CD14-positive monocyte (primary cell): ENCODE results near the gene HEMK1. TPM values are rescaled to one million over a fixed set of nuclear protein-coding genes. Genes with fewer than 3 reads are reported as not detected.
A peak's percentile ranks its signal among the peaks of the same experiment; 100 is the strongest.

Experiments
- DNase-seq, 3 donors: peaks; one replicate each; pipeline ENCODE4 v3.0.0-alpha.2; 2011 to 2022
- H2AFZ ChIP-seq: 2 replicates; pipeline ENCODE4 v1.6.0; 2012; ENCODE audit warnings: mild to moderate bottlenecking, low read depth, low read length, inconsistent platforms; ENCODE audit not compliant: insufficient read depth, poor library complexity, severe bottlenecking
- H3K27ac ChIP-seq, 2 donors: 1 replicate in 1 of 2; 2 replicates in 1 of 2; pipeline ENCODE4 v1.5.1; 2012 to 2013; ENCODE audit warnings: low read length in 2 of 2, control low read depth in 1 of 2, inconsistent platforms in 1 of 2, low read depth in 1 of 2, mild to moderate bottlenecking in 1 of 2
- H3K27me3 ChIP-seq, 2 donors: one replicate each; pipeline versions ENCODE4 v1.6.0 to v1.6.1; 2011 to 2013; ENCODE audit warnings: low read length in 2 of 2; ENCODE audit not compliant: control insufficient read depth in 2 of 2, insufficient read depth in 2 of 2
- H3K36me3 ChIP-seq, 2 donors: replicated peaks in 1 of 2; 1 replicate in 1 of 2; 2 replicates in 1 of 2; pipeline versions ENCODE4 v1.5.1 to v1.6.1; 2012 to 2013; ENCODE audit warnings: low read length in 2 of 2, control low read depth in 1 of 2, inconsistent platforms in 1 of 2, mild to moderate bottlenecking in 1 of 2; ENCODE audit not compliant: insufficient read depth in 2 of 2, control insufficient read depth in 1 of 2
- H3K4me1 ChIP-seq, 2 donors: 1 replicate in 1 of 2; 2 replicates in 1 of 2; pipeline versions ENCODE4 v1.5.1 to v1.6.1; 2012 to 2013; ENCODE audit warnings: low read length in 2 of 2, control low read depth in 1 of 2, inconsistent platforms in 1 of 2, mild to moderate bottlenecking in 1 of 2, moderate library complexity in 1 of 2; ENCODE audit not compliant: insufficient read depth in 2 of 2, control insufficient read depth in 1 of 2
- H3K4me2 ChIP-seq: replicated peaks from 2 replicates; pipeline ENCODE3; 2012; ENCODE audit warnings: low read length, moderate library complexity, mild to moderate bottlenecking; ENCODE audit not compliant: poor library complexity, severe bottlenecking; ENCODE audit errors: extremely low read depth
- H3K4me3 ChIP-seq, 3 experiments: fragments of 200-600 bp in 1 of 3; sonication (generic) in 1 of 3; replicated peaks in 1 of 3; 1 replicate in 2 of 3; 2 replicates in 1 of 3; pipeline ENCODE4 v1.5.1; 2011 to 2013; ENCODE audit warnings: low read length in 3 of 3, mild to moderate bottlenecking in 3 of 3, control low read depth in 2 of 3, low read depth in 2 of 3, inconsistent platforms in 1 of 3, moderate library complexity in 1 of 3
- H3K79me2 ChIP-seq: 2 replicates; pipeline ENCODE4 v1.6.0; 2012; ENCODE audit warnings: mild to moderate bottlenecking, control low read depth, inconsistent platforms, low read length, moderate library complexity; ENCODE audit not compliant: insufficient read depth
- H3K9ac ChIP-seq: 2 replicates; pipeline ENCODE4 v1.6.0; 2017; ENCODE audit warnings: low read length, mild to moderate bottlenecking; ENCODE audit not compliant: insufficient read depth, poor library complexity, severe bottlenecking
- H3K9me3 ChIP-seq, 2 donors: replicated peaks in 1 of 2; 1 replicate in 1 of 2; 2 replicates in 1 of 2; pipeline versions ENCODE4 v1.5.1 to v1.6.1; 2012 to 2013; ENCODE audit warnings: low read length in 2 of 2, control low read depth in 1 of 2; ENCODE audit not compliant: control insufficient read depth in 1 of 2, insufficient read depth in 1 of 2
- H4K20me1 ChIP-seq: 2 replicates; pipeline ENCODE4 v1.6.0; 2012; ENCODE audit warnings: mild to moderate bottlenecking, low read length, control low read depth, moderate library complexity; ENCODE audit not compliant: insufficient read depth
- H3K27ac Mint-ChIP-seq, 7 donors: one replicate each; pipeline ENCODE4 v1.8.0; 2020; ENCODE audit warnings: mild to moderate bottlenecking in 7 of 7, mixed read lengths in 7 of 7, moderate library complexity in 6 of 7, inconsistent platforms in 2 of 7
- H3K27me3 Mint-ChIP-seq, 3 donors: one replicate each; pipeline ENCODE4 v1.8.0; 2021 to 2022; ENCODE audit warnings: low read depth in 3 of 3, mild to moderate bottlenecking in 3 of 3, mixed read lengths in 3 of 3, moderate library complexity in 3 of 3, inconsistent platforms in 1 of 3
- H3K36me3 Mint-ChIP-seq, 2 donors: one replicate each; pipeline ENCODE4 v1.8.0; 2020; ENCODE audit warnings: mixed read lengths in 2 of 2, inconsistent platforms in 1 of 2, mild to moderate bottlenecking in 1 of 2
- H3K4me1 Mint-ChIP-seq: one replicate; pipeline ENCODE4 v1.8.0; 2020; ENCODE audit warnings: mild to moderate bottlenecking, mixed read lengths
- H3K4me3 Mint-ChIP-seq, 2 donors: one replicate each; pipeline ENCODE4 v1.8.0; 2020; ENCODE audit warnings: mild to moderate bottlenecking in 2 of 2, mixed read lengths in 2 of 2, moderate library complexity in 1 of 2
- H3K9me3 Mint-ChIP-seq, 7 donors: one replicate each; pipeline ENCODE4 v1.8.0; 2020 to 2022; ENCODE audit warnings: mixed read lengths in 7 of 7, mild to moderate bottlenecking in 6 of 7, moderate library complexity in 6 of 7, inconsistent platforms in 2 of 7
- WGBS: methylation state at CpG from one replicate; pipeline ENCODE4 v1.1.5; 2013; ENCODE audit warnings: missing lambda C conversion rate; ENCODE audit not compliant: insufficient coverage; 5-methylcytosine and 5-hydroxymethylcytosine counted together
- intact Hi-C, 2 donors: fragments of 100-400 bp; cut with micrococcal nuclease; formaldehyde crosslinking; loops; one replicate each; pipeline versions ENCODE4 v1.15.0 to v1.15.1; 2023
- polyA plus RNA-seq, 3 donors: library from polyadenylated mRNA; depleted of rRNA in 1 of 3; unstranded in 2 of 3; stranded (reverse) in 1 of 3; fragments of 300-500 nt in 2 of 3; fragments of >200 nt in 1 of 3; fragmentation: Illumina TruSeq in 2 of 3; gene quantifications; 1 replicate in 2 of 3; 2 replicates in 1 of 3; pipeline ENCODE4 v1.2.3, GENCODE V29; 2012 to 2021
- TF ChIP-seq, protein P1 (sequence below): fragments of 200-600 bp; IDR thresholded peaks from one replicate; pipeline ENCODE4 v1.8.0; 2022; ENCODE audit warnings: antibody characterized with exemption, mild to moderate bottlenecking

The HEMK1 gene
- polyA plus RNA-seq, 3 donors, result 10.1 to 14.0 (median 12.1) TPM

DNA sequence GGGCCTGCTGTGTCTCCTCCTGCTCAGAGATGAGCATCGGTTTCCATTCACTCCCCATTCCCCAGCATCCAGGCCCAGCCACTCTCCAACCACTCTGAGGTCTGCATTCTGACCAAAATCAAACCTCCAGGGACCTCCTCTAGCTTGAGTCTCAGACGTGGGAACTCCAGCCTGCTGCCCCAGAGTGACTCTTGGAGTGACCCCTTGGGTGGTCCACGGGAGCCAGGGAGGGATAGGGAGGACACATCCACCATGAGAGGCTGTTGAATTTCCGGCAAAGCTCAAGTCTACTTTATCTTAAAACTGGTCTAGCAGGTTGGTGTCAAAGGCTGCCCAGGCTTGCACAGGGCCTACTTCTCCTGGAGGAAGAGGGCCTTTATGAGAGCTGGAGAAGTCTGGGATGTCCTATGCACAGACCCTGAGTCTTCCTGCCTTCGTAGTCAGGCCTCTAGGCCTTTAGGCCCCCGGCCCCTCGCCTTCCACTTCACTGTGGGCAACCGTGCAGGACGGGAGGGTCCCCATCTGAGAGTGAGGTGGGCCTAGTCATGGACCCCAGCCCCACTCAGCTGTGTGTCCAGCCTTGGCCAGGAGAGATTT, 33.4 kb downstream of the HEMK1 start:
- WGBS, result 73% methylated on average over 2 of the region's 9 CpGs
- DNase-seq, result no peak
- Histone ChIP-seq H3K9ac (peak overlapping the region; percentile 11), H3K4me3 (peak overlapping the region in 1 of 3 experiments; percentile 58), H3K4me2 (peak overlapping the region; percentile 68), H3K79me2 (peaks cover 64% of the 10 kb centered on the region), H3K36me3 (peaks cover 24 to 31% of the 10 kb centered on the region in 2 donors), H3K4me1 (peaks cover 81 to 89% of the 10 kb centered on the region in 2 donors), H4K20me1 (peaks cover 28% of the 10 kb centered on the region), H3K9me3 (no peaks in the 10 kb centered on the region), H3K27ac (peak overlapping the region; percentile 85 to 88), H3K27me3 (no peaks in the 10 kb centered on the region), H2AFZ (no peak overlapping the region)
- Mint-ChIP-seq H3K4me1 (peaks cover 87% of the 10 kb centered on the region), H3K9me3 (no peaks in the 10 kb centered on the region), H3K27ac (peak overlapping the region in 6 of 7 donors; percentile 63 to 94 (median 89)), H3K4me3 (peak overlapping the region in 1 of 2 donors; percentile 30), H3K27me3 (peaks cover 0 to 3% (median 0%) of the 10 kb centered on the region in 3 donors), H3K36me3 (peaks cover 51 to 63% of the 10 kb centered on the region in 2 donors)
- intact Hi-C loops, result no loop called here
- TF ChIP-seq, protein P1, sequence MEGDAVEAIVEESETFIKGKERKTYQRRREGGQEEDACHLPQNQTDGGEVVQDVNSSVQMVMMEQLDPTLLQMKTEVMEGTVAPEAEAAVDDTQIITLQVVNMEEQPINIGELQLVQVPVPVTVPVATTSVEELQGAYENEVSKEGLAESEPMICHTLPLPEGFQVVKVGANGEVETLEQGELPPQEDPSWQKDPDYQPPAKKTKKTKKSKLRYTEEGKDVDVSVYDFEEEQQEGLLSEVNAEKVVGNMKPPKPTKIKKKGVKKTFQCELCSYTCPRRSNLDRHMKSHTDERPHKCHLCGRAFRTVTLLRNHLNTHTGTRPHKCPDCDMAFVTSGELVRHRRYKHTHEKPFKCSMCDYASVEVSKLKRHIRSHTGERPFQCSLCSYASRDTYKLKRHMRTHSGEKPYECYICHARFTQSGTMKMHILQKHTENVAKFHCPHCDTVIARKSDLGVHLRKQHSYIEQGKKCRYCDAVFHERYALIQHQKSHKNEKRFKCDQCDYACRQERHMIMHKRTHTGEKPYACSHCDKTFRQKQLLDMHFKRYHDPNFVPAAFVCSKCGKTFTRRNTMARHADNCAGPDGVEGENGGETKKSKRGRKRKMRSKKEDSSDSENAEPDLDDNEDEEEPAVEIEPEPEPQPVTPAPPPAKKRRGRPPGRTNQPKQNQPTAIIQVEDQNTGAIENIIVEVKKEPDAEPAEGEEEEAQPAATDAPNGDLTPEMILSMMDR, result no peak

GRCh38 chr3:50603261-50604109, 34.2 kb downstream of the HEMK1 start:
- Histone ChIP-seq H3K4me1 (peaks cover 84 to 96% of the 10 kb centered on the region in 2 donors), H3K9ac (peak overlapping the region; percentile 11), H2AFZ (no peak overlapping the region), H3K27ac (peak overlapping the region; percentile 85 to 88), H3K4me3 (no peak overlapping the region), H3K4me2 (no peak overlapping the region), H4K20me1 (peaks cover 36% of the 10 kb centered on the region), H3K27me3 (no peaks in the 10 kb centered on the region), H3K9me3 (no peaks in the 10 kb centered on the region), H3K36me3 (peaks cover 29 to 39% of the 10 kb centered on the region in 2 donors), H3K79me2 (peaks cover 72% of the 10 kb centered on the region)
- H3K27ac Mint-ChIP-seq, result peak overlapping the region; percentile 17 to 94 (median 63)
- intact Hi-C loops, result no loop called here
- WGBS, result 57% methylated on average over 4 of the region's 4 CpGs
- peaks cover 59 to 71% of the 10 kb centered on the region in 2 donors for H3K36me3 Mint-ChIP-seq
- H3K4me1 Mint-ChIP-seq, result peaks cover 93% of the 10 kb centered on the region
- TF ChIP-seq, protein P1, result no peak
- H3K9me3 Mint-ChIP-seq, result no peaks in the 10 kb centered on the region
- peaks cover 0 to 3% (median 0%) of the 10 kb centered on the region in 3 donors for H3K27me3 Mint-ChIP-seq
- no peak for DNase-seq
- H3K4me3 Mint-ChIP-seq, result no peak overlapping the region
